SK-N-MC (cell line): ENCODE results near the gene WDR76.

Source experiments
- EZH2 ChIP-seq: fragments of 200-600 bp; sonication (generic); IDR thresholded peaks from one replicate; pipeline ENCODE4 v1.6.1; 2017; ENCODE audit warnings: antibody characterized with exemption
- POLR2AphosphoS5 ChIP-seq: IDR thresholded peaks from 2 replicates; pipeline ENCODE4 v1.6.1; 2012; ENCODE audit warnings: mild to moderate bottlenecking, low read depth, low read length, borderline replicate concordance

DNA sequence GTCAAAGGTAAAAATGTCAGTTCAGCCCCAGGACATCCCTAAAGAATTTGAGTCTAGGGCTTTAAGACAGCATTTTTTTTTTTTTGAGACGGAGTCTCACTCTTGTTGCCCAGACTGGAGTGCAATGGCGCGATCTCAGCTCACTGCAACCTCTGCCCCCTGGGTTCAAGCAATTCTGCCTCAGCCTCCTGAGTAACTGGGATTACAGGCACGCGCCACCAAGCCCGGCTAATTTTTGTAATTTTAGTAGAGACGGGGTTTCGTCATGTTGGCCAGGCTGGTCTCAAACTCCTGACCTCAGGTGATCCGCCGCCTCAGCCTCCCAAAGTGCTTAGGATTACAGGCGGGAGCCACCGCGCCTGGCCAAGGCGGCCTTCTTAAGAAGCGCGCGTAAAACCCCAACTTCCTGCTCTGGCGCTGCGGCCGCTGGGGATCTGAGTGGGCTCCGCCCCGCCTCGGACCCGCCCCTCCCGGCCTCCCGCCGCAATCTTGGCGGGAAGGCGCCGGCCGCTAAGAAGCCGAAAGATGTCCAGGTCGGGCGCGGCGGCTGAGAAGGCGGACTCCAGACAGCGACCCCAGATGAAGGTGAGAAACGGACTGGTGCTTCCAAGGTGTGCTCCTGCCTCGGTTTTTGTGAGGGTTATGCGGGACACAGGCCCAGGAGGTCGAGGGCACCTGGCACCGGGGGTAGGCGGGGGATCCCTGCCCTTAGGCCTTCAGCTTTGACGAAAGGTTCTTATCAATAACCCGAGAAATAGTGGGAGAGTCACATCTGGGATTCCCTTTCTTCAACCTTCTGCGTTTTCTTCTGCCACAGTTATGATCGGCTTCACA lies at the start of gene WDR76:
- TF ChIP-seq EZH2: no peak
- TF ChIP-seq POLR2AphosphoS5: peak; percentile 77
